AG04449 (cell line): ENCODE results near the gene SLC36A3.
"Not testable (repeated sequence)": the region's sequence is repeated elsewhere in the genome, so short reads cannot be mapped to it uniquely, and the experiment has no call there.

Source experiments
- CTCF ChIA-PET: fragments of 350-600 bp; formaldehyde crosslinking; extraction: SDS; loops from one replicate; lab custom pipeline; 2021; ENCODE audit warnings: antibody characterized with exemption; lab: Yijun Ruan, JAX
- POLR2A ChIA-PET: fragments of 400-600, 350-600 bp; formaldehyde crosslinking; extraction: SDS; loops from one replicate; lab custom pipeline; 2020; ENCODE audit warnings: antibody characterized with exemption, inconsistent platforms; lab: Yijun Ruan, JAX
- DNase-seq: peaks from one replicate; pipeline ENCODE4 v3.0.0-alpha.2; 2010; ENCODE audit warnings: low read depth, low spot score
- H3K4me3 ChIP-seq: 2 replicates; pipeline ENCODE4 v1.5.1; 2011; ENCODE audit warnings: low read depth, mild to moderate bottlenecking, control low read depth, low read length
- CTCF ChIP-seq: IDR thresholded peaks from one replicate; pipeline ENCODE4 v1.5.1; 2011; ENCODE audit warnings: mild to moderate bottlenecking, moderate library complexity, low read length, control low read depth, inconsistent platforms; ENCODE audit not compliant: insufficient read depth; ENCODE audit errors: missing control alignments

SLC36A3 gene

DNA sequence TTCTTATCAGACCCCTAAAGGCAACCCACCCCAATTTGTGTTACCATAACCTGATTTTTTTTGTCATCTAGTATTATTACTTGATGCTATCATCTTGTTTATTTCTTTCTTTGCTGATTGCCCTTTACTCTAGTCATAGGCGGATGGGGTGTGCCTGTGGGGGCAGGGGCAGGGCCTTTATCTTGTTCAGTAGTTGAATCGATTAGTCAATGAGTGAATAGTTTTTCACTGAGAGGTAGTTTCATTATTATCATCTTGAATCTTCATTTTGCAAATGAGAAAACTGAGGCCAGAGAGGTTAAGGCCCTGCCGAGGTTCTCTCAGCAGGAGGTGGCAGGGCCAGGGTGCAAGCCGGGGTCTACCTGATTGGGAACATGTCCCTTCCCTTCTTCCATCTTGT lies 60.0 kb downstream of the SLC36A3 start:
- POLR2A ChIA-PET = no interaction called here
- no peak overlapping the region for H3K4me3 ChIP-seq
- no peak for TF ChIP-seq CTCF
- DNase-seq = no peak
- CTCF ChIA-PET = no interaction called here

DNA sequence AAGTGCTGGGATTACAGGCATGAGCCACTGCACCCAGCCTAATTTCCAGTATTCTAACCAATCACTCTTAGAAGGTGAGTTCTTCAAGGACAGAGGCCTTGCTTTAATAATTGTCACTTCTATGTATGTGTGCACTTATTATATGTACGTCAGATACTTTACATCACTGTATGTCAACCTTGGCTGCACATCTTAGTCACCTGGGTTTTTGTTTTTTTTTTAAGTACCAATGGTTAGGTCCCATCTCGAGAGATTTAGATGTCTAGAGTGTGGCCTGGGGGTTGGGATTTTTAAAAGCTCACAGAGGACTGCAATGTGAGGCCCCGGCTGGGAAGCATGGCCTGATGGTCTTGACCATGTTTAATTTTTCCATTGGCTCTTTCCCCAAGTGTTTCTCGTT lies 60.4 kb downstream of the SLC36A3 start:
- POLR2A ChIA-PET = no interaction called here
- no peak overlapping the region for H3K4me3 ChIP-seq
- no peak for TF ChIP-seq CTCF
- DNase-seq = no peak
- CTCF ChIA-PET = interaction anchor here (0.7 to 1.2 kb wide), 2 partner anchors 8 to 192 kb away, joined by 3 read pairs; no protein-coding TSS in a partner anchor

- no peak for TF ChIP-seq CTCF
- DNase-seq = no peak
- ChIA-PET CTCF (interaction anchor here (0.7 to 3.8 kb wide), 5 partner anchors 9 to 126 kb away, joined by 3 to 17 read pairs (median 4); no protein-coding TSS in a partner anchor), POLR2A (interaction anchor here (0.6 kb wide), 1 partner anchor 83 kb away, joined by 3 read pairs; the partner anchor contains the start of gene ANXA6)
- H3K4me3 ChIP-seq = no peak overlapping the region
Measured at GRCh38 chr5:151240924-151241635, 62.5 kb downstream of the SLC36A3 start.

GRCh38 chr5:151240268-151240835 lies 63.2 kb downstream of the SLC36A3 start:
- CTCF ChIA-PET = interaction anchor here (1.8 to 3.8 kb wide), 3 partner anchors 11 to 125 kb away, joined by 4 to 17 read pairs (median 8); no protein-coding TSS in a partner anchor
- POLR2A ChIA-PET, H3K4me3 ChIP-seq, DNase-seq: not testable (repeated sequence)

GRCh38 chr5:151239237-151239861 lies 64.2 kb downstream of the SLC36A3 start:
- CTCF ChIA-PET = interaction anchor here (0.6 to 3.8 kb wide), 18 partner anchors 9 to 124 kb away, joined by 3 to 17 read pairs (median 4); partner anchors contain the start of gene CCDC69
- POLR2A ChIA-PET = no interaction called here
- H3K4me3 ChIP-seq = no peak overlapping the region
- no peak for DNase-seq
- peak; percentile 77 for TF ChIP-seq CTCF

DNA sequence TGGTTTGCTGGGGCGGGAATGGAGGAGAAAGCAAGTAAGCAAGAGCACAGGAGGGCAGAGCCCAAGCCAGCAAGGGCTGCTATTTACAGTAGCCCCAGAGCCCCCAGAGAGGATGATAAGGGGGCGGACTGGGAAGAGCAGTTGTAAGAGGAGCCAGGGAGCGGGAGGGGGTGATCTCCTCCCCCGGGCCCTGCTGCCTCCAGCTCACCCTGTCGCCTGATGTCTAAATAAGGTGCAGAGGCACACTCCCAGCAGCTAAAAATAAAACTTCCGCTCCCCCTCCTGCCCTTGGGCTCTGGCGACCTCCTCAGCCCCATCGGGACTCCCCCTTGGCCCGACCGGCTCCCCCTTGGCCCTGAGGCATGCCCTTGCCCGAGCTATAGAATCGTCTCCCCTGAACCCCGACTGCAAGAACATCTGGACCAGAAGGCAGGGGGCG lies 65.2 kb downstream of the SLC36A3 start:
- CTCF ChIA-PET = interaction anchor here (0.7 to 3.8 kb wide), 16 partner anchors 8 to 285 kb away, joined by 3 to 17 read pairs (median 4); no protein-coding TSS in a partner anchor
- DNase-seq = no peak
- TF ChIP-seq CTCF = no peak
- no peak overlapping the region for H3K4me3 ChIP-seq
- POLR2A ChIA-PET = no interaction called here
